HL-60 (cell line): ENCODE measurements around the gene ATP11B.

Source experiments
- CTCF ChIP-seq: IDR thresholded peaks from one replicate; pipeline ENCODE4 v1.5.1; 2011; ENCODE audit warnings: low read length, control low read depth, inconsistent platforms; ENCODE audit not compliant: insufficient read depth
- POLR2AphosphoS5 ChIP-seq: IDR thresholded peaks from 2 replicates; pipeline ENCODE4 v1.6.1; 2012; ENCODE audit warnings: low read depth
- REST ChIP-seq: IDR thresholded peaks from 2 replicates; pipeline ENCODE4 v1.6.1; 2012; ENCODE audit warnings: low read depth; ENCODE audit not compliant: insufficient replicate concordance

DNA sequence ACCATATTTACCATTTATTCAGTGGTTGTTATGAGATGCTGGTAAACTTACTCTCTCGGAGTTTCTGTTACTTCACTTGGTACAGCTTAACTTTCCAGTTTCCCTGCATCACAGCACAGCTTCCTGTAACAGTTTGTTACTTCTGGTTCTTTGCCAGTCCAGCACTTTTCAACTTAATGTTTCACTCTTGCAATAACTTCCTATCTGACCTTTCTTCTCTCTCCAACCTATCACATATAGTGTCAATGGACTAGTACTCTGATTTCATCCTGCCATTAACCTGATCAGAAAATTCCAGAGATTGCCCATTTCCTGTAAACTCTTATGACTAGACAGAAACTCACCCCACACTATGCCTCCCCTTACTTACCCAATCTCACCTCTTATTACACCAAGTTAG lies 3.9 kb upstream of the ATP11B start:
- TF ChIP-seq CTCF (no peak), REST (no peak), POLR2AphosphoS5 (no peak)
